K562 (cell line): Measurements from ENCODE around the gene CORO6. TPM values are rescaled to one million over a fixed set of nuclear protein-coding genes. Genes with fewer than 3 reads are reported as not detected.
A peak's percentile ranks its signal among the peaks of the same experiment; 100 is the strongest.

Source experiments
- CCNT2 ChIP-seq: IDR thresholded peaks from 2 replicates; pipeline ENCODE4 v1.6.1; 2011; ENCODE audit warnings: borderline replicate concordance, low read depth, mild to moderate bottlenecking, moderate library complexity, mixed read lengths, low read length; ENCODE audit not compliant: insufficient read length; ENCODE audit errors: extremely low read depth
- CTBP1 ChIP-seq: fragments of 450-650 bp; IDR thresholded peaks from 2 replicates; pipeline ENCODE4 v1.6.1; 2016; ENCODE audit warnings: borderline replicate concordance
- EHMT2 ChIP-seq: fragments of 450-650 bp; IDR thresholded peaks from 2 replicates; pipeline ENCODE4 v1.6.1; 2018; ENCODE audit warnings: antibody characterized with exemption
- FIP1L1 ChIP-seq: fragments of 200-400 bp; formaldehyde crosslinking; IDR thresholded peaks from 2 replicates; pipeline ENCODE4 v1.6.1; 2018; ENCODE audit warnings: mild to moderate bottlenecking, low read depth, low read length; ENCODE audit not compliant: poor library complexity, severe bottlenecking
- KLF13 ChIP-seq: fragments of 450-650 bp; IDR thresholded peaks from 2 replicates; pipeline ENCODE4 v1.6.1; 2016; ENCODE audit warnings: missing genetic modification characterization, low read depth, mild to moderate bottlenecking, missing compliant biosample characterization, moderate library complexity, borderline replicate concordance
- L3MBTL2 ChIP-seq: fragments of 450-650 bp; IDR thresholded peaks from 2 replicates; pipeline ENCODE4 v1.6.1; 2016; ENCODE audit warnings: mild to moderate bottlenecking, moderate library complexity
- MAZ ChIP-seq, 2 experiments: fragments of 450-650 bp in 1 of 2; sonication (generic) in 1 of 2; formaldehyde crosslinking; IDR thresholded peaks in 1 of 2; conservative IDR thresholded peaks in 1 of 2; 2 replicates each; pipeline versions ENCODE4 v1.4.0 to v1.5.0; 2020; ENCODE audit warnings: mild to moderate bottlenecking in 1 of 2, missing genetic modification reagents in 1 of 2
- RBM22 ChIP-seq: fragments of 200-400 bp; formaldehyde crosslinking; IDR thresholded peaks from 2 replicates; pipeline ENCODE4 v1.6.1; 2018; ENCODE audit warnings: low read length, low read depth; ENCODE audit not compliant: poor library complexity, severe bottlenecking
- SRF ChIP-seq, 2 experiments: fragments of 250-450, 450-650 bp in 1 of 2; sonication (Bioruptor Pico) in 1 of 2; sonication (generic) in 1 of 2; formaldehyde crosslinking; IDR thresholded peaks; 2 replicates each; pipeline versions ENCODE4 v1.5.0 to v1.5.1; 2020 to 2022; ENCODE audit warnings: mild to moderate bottlenecking in 1 of 2, missing genetic modification reagents in 1 of 2
- SRSF9 ChIP-seq: fragments of 200-400 bp; formaldehyde crosslinking; IDR thresholded peaks from 2 replicates; pipeline ENCODE4 v1.6.1; 2017; ENCODE audit warnings: low read depth, low read length, borderline replicate concordance
- TEAD4 ChIP-seq, 2 experiments: sonication (generic) in 1 of 2; formaldehyde crosslinking in 1 of 2; IDR thresholded peaks; 2 replicates each; pipeline versions ENCODE4 v1.6.1 to v1.8.0; 2012 to 2022; ENCODE audit warnings: borderline replicate concordance in 1 of 2, inconsistent platforms in 1 of 2, low read length in 1 of 2, mild to moderate bottlenecking in 1 of 2, missing genetic modification reagents in 1 of 2
- TSC22D4 ChIP-seq: fragments of 450-650 bp; IDR thresholded peaks from 2 replicates; pipeline ENCODE4 v1.6.1; 2016; ENCODE audit warnings: missing genetic modification characterization, missing biosample characterization, control low read depth
- UBTF ChIP-seq, 2 experiments: IDR thresholded peaks; 2 replicates each; pipeline ENCODE4 v1.6.1; 2012; ENCODE audit warnings: improper control_type of control experiment in 2 of 2, low read depth in 2 of 2, low read length in 2 of 2, borderline replicate concordance in 1 of 2
- YY1 ChIP-seq, 3 experiments: IDR thresholded peaks; 2 replicates each; pipeline ENCODE4 v1.6.1; 2011; ENCODE audit warnings: low read length in 2 of 3, mild to moderate bottlenecking in 2 of 3, moderate library complexity in 2 of 3, borderline replicate concordance in 1 of 3, control low read depth in 1 of 3, low read depth in 1 of 3; ENCODE audit not compliant: insufficient read depth in 3 of 3, insufficient replicate concordance in 2 of 3, control insufficient read depth in 1 of 3, insufficient read length in 1 of 3; ENCODE audit errors: extremely low read depth in 1 of 3
- ZFPM2 ChIP-seq: fragments of 250-450 bp; sonication (Bioruptor Pico); IDR thresholded peaks from 2 replicates; pipeline ENCODE4 v1.5.1; 2022; ENCODE audit warnings: mild to moderate bottlenecking
- ZNF212 ChIP-seq: fragments of 450-650 bp; formaldehyde crosslinking; IDR thresholded peaks from 2 replicates; pipeline ENCODE4 v1.4.0; 2020; ENCODE audit warnings: mild to moderate bottlenecking
- polyA plus RNA-seq, 8 experiments: library from polyadenylated mRNA; depleted of rRNA in 4 of 8; stranded (reverse) in 5 of 8; unstranded in 3 of 8; fragments of >200 nt; fragmentation: Nextera tagmentation in 2 of 8; fragmentation: Illumina TruSeq in 1 of 8; extraction: Ambion mirVana in 2 of 8; extraction: Trizol in 1 of 8; gene quantifications; 2 replicates each; pipeline versions ENCODE4 v1.2.1 to v1.2.3, GENCODE V29; 2011 to 2014; ENCODE audit warnings: inconsistent platforms in 1 of 8, missing spikeins in 1 of 8
- total RNA-seq, 7 experiments: library from RNA; depleted of rRNA in 6 of 7; stranded (reverse); fragments of >200 nt in 6 of 7; fragmentation: Illumina TruSeq in 2 of 7; extraction: Trizol in 2 of 7; gene quantifications; 2 replicates each; pipeline versions ENCODE4 v1.2.1 to v1.2.3, GENCODE V29; 2011 to 2021; ENCODE audit warnings: low replicate concordance in 1 of 7
- TF ChIP-seq, protein P1 (sequence below), 3 experiments: IDR thresholded peaks in 2 of 3; conservative IDR thresholded peaks in 1 of 3; 2 replicates each; pipeline ENCODE4 v1.5.1; 2011 to 2012; ENCODE audit warnings: low read length in 3 of 3, mild to moderate bottlenecking in 3 of 3, control low read depth in 2 of 3, improper control_type of control experiment in 1 of 3, inconsistent platforms in 1 of 3, low read depth in 1 of 3, mixed read lengths in 1 of 3, moderate library complexity in 1 of 3; ENCODE audit not compliant: insufficient read depth in 2 of 3
- TF ChIP-seq, protein P2 (sequence below), 3 experiments: fragments of 200-800 bp in 1 of 3; sonication (Bioruptor generic) in 1 of 3; sonication (generic) in 1 of 3; formaldehyde crosslinking in 1 of 3; IDR thresholded peaks; 2 replicates each; pipeline versions ENCODE4 v1.6.1 to v1.8.0; 2016 to 2022; ENCODE audit warnings: mild to moderate bottlenecking in 2 of 3, missing compliant biosample characterization in 2 of 3, missing genetic modification characterization in 2 of 3, missing genetic modification reagents in 1 of 3

The CORO6 gene
- total and polyA plus RNA-seq, 9 of the 15 experiments (the other 6 are each of a cell fraction or from before 2014, with no cell fraction given): 0.04 to 11.9 (median 2.4) TPM

GRCh38 chr17:29567554-29568330 is 55.0 kb downstream of the CORO6 start (continued):
- peak; percentile 12 for TF ChIP-seq FIP1L1
- TF ChIP-seq L3MBTL2: peak; percentile 87
- TF ChIP-seq RBM22: peak; percentile 49
- TF ChIP-seq KLF13: 0 out of 2 replicates have a peak, but pooled peaks have one; percentile 31
- TF ChIP-seq ZFPM2 (CRISPR knock-in tag): no peak
- no peak for TF ChIP-seq SRSF9
- TF ChIP-seq CCNT2: no peak
- TF ChIP-seq, protein P1, sequence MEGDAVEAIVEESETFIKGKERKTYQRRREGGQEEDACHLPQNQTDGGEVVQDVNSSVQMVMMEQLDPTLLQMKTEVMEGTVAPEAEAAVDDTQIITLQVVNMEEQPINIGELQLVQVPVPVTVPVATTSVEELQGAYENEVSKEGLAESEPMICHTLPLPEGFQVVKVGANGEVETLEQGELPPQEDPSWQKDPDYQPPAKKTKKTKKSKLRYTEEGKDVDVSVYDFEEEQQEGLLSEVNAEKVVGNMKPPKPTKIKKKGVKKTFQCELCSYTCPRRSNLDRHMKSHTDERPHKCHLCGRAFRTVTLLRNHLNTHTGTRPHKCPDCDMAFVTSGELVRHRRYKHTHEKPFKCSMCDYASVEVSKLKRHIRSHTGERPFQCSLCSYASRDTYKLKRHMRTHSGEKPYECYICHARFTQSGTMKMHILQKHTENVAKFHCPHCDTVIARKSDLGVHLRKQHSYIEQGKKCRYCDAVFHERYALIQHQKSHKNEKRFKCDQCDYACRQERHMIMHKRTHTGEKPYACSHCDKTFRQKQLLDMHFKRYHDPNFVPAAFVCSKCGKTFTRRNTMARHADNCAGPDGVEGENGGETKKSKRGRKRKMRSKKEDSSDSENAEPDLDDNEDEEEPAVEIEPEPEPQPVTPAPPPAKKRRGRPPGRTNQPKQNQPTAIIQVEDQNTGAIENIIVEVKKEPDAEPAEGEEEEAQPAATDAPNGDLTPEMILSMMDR (IDR thresholded peaks at IDR 0.05 in 2 of 3, conservative IDR thresholded peaks at IDR 0.05 in 1 of 3; ENCODE audit: insufficient read depth in 2 of 3, low read depth in 1 of 3, low read length in 3 of 3): peak; percentile 51 to 79 (median 63)
- TF ChIP-seq SRF (CRISPR knock-in tag; IDR thresholded peaks at IDR 0.05): 0 out of 4 replicates have a peak, but pooled peaks of 1 of the 2 experiments have one; percentile 13
- TF ChIP-seq TSC22D4 (tag): no peak
- TF ChIP-seq EHMT2: no peak
- peak in 1 of 2 experiments; percentile 73; a peak in 2 of 4 replicates for TF ChIP-seq UBTF (IDR thresholded peaks at IDR 0.05; ENCODE audit: borderline replicate concordance in 1 of 2, low read depth in 2 of 2, low read length in 2 of 2)
- TF ChIP-seq MAZ (CRISPR knock-in tag; conservative IDR thresholded peaks at IDR 0.05 in 1 of 2, IDR thresholded peaks at IDR 0.05 in 1 of 2): peak in 1 of 2 experiments; percentile 57; a peak in 1 of 4 replicates
- no peak for TF ChIP-seq ZNF212 (CRISPR knock-in tag)
- TF ChIP-seq, protein P2, sequence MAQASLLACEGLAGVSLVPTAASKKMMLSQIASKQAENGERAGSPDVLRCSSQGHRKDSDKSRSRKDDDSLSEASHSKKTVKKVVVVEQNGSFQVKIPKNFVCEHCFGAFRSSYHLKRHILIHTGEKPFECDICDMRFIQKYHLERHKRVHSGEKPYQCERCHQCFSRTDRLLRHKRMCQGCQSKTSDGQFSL (CRISPR knock-in tag; IDR thresholded peaks at IDR 0.05): peak; percentile 57; the same call in 1 of the 2 replicates
- TF ChIP-seq, protein P2 (tag; IDR thresholded peaks at IDR 0.05): no peak
- TF ChIP-seq TEAD4 (IDR thresholded peaks at IDR 0.05; ENCODE audit: low read length): 0 out of 2 replicates have a peak, but pooled peaks have one; percentile 4
- no peak for TF ChIP-seq TEAD4 (CRISPR knock-in tag; IDR thresholded peaks at IDR 0.05; ENCODE audit: borderline replicate concordance)
- peak; percentile 77 for TF ChIP-seq CTBP1
- peak in 1 of 3 experiments; percentile 14 for TF ChIP-seq YY1 (IDR thresholded peaks at IDR 0.05; ENCODE audit: borderline replicate concordance in 1 of 3, control insufficient read depth in 1 of 3, extremely low read depth in 1 of 3, insufficient read depth in 3 of 3, insufficient read length in 1 of 3, insufficient replicate concordance in 2 of 3, low read depth in 1 of 3, low read length in 2 of 3)
